H7 (cell line): ENCODE measurements around the gene ACER3. TPM values are rescaled to one million over a fixed set of nuclear protein-coding genes. Genes with fewer than 3 reads are reported as not detected.
"Not testable (repeated sequence)": the region's sequence is repeated elsewhere in the genome, so short reads cannot be mapped to it uniquely, and the experiment has no call there.

Experiments used
- DNase-seq: peaks from one replicate; pipeline ENCODE4 v3.0.0; 2012
- H3K27me3 ChIP-seq: 2 replicates; pipeline ENCODE4 v1.6.0; 2011; ENCODE audit warnings: mild to moderate bottlenecking, low read length; ENCODE audit not compliant: control insufficient read depth, insufficient read depth
- H3K36me3 ChIP-seq: replicated peaks from 2 replicates; pipeline ENCODE4 v1.5.1; 2011; ENCODE audit warnings: low read length; ENCODE audit not compliant: control insufficient read depth, insufficient read depth
- H3K4me3 ChIP-seq: 2 replicates; pipeline ENCODE4 v1.5.1; 2011; ENCODE audit warnings: low read depth, mild to moderate bottlenecking, control low read depth, low read length, moderate library complexity; ENCODE audit not compliant: insufficient read depth
- total RNA-seq: library from RNA; depleted of rRNA; stranded (reverse); fragments of >200 nt; shearing (Covaris generic); gene quantifications from 2 replicates; pipeline ENCODE4 v1.2.3, GENCODE V29; 2014

Gene ACER3
- total RNA-seq, 1 experiment from 2014 or later, result 6.3 TPM

- Histone ChIP-seq H3K36me3 (no peaks in the 10 kb centered on the region), H3K27me3 (no peaks in the 10 kb centered on the region), H3K4me3 (no peak overlapping the region)
- no peak for DNase-seq
Observed at GRCh38 chr11:76872959-76873827, 12.5 kb downstream of the ACER3 start.

- no peaks in the 10 kb centered on the region for H3K36me3 ChIP-seq
- no peak overlapping the region for H3K4me3 ChIP-seq
- no peak for DNase-seq
- H3K27me3 ChIP-seq, result no peaks in the 10 kb centered on the region
Observed at GRCh38 chr11:76878014-76878413, 17.3 kb downstream of the ACER3 start.

- no peak overlapping the region for H3K4me3 ChIP-seq
- no peak for DNase-seq
- H3K27me3 ChIP-seq, result no peaks in the 10 kb centered on the region
- H3K36me3 ChIP-seq, result no peaks in the 10 kb centered on the region
Observed at GRCh38 chr11:76880314-76880713, 19.6 kb downstream of the ACER3 start.

GRCh38 chr11:76880956-76881355 is 20.2 kb downstream of the ACER3 start:
- H3K27me3 ChIP-seq, result no peaks in the 10 kb centered on the region
- no peak overlapping the region for H3K4me3 ChIP-seq
- DNase-seq, result no peak
- no peaks in the 10 kb centered on the region for H3K36me3 ChIP-seq

GRCh38 chr11:76885390-76886097 is 24.8 kb downstream of the ACER3 start:
- DNase-seq, result no peak
- Histone ChIP-seq H3K4me3 (no peak overlapping the region), H3K27me3 (no peaks in the 10 kb centered on the region), H3K36me3 (no peaks in the 10 kb centered on the region; the same call in 1 of the 2 replicates)

- no peaks in the 10 kb centered on the region; the same call in 1 of the 2 replicates for H3K36me3 ChIP-seq
- DNase-seq, result no peak
- no peaks in the 10 kb centered on the region for H3K27me3 ChIP-seq
- no peak overlapping the region for H3K4me3 ChIP-seq
Observed at GRCh38 chr11:76888989-76889388, 28.3 kb downstream of the ACER3 start.

- Histone ChIP-seq H3K4me3 (no peak overlapping the region), H3K27me3 (no peaks in the 10 kb centered on the region), H3K36me3 (no peaks in the 10 kb centered on the region; the same call in 1 of the 2 replicates)
- DNase-seq, result no peak
Observed at GRCh38 chr11:76889411-76889975, 28.8 kb downstream of the ACER3 start.

- Histone ChIP-seq H3K27me3 (no peaks in the 10 kb centered on the region), H3K36me3 (no peaks in the 10 kb centered on the region; the same call in 1 of the 2 replicates), H3K4me3 (no peak overlapping the region)
- DNase-seq, result no peak
Observed at GRCh38 chr11:76890329-76890728, 29.6 kb downstream of the ACER3 start.

- no peak overlapping the region for H3K4me3 ChIP-seq
- no peaks in the 10 kb centered on the region for H3K27me3 ChIP-seq
- DNase-seq, result no peak
- no peaks in the 10 kb centered on the region; the same call in 1 of the 2 replicates for H3K36me3 ChIP-seq
Observed at GRCh38 chr11:76891285-76891684, 30.6 kb downstream of the ACER3 start.

GRCh38 chr11:76891793-76892192 is 31.1 kb downstream of the ACER3 start:
- DNase-seq, result no peak
- Histone ChIP-seq H3K4me3 (no peak overlapping the region), H3K27me3 (no peaks in the 10 kb centered on the region), H3K36me3 (no peaks in the 10 kb centered on the region; the same call in 1 of the 2 replicates)

GRCh38 chr11:76892306-76892705 is 31.6 kb downstream of the ACER3 start:
- Histone ChIP-seq H3K36me3 (no peaks in the 10 kb centered on the region; the same call in 1 of the 2 replicates), H3K4me3 (no peak overlapping the region), H3K27me3 (no peaks in the 10 kb centered on the region)
- DNase-seq, result no peak

- no peaks in the 10 kb centered on the region for H3K36me3 ChIP-seq
- H3K27me3 ChIP-seq, result no peaks in the 10 kb centered on the region
- no peak for DNase-seq
- H3K4me3 ChIP-seq, result no peak overlapping the region
Observed at GRCh38 chr11:76897233-76897632, 36.5 kb downstream of the ACER3 start.

GRCh38 chr11:76901144-76901543 is 40.4 kb downstream of the ACER3 start:
- Histone ChIP-seq H3K27me3 (no peaks in the 10 kb centered on the region), H3K4me3 (no peak overlapping the region), H3K36me3 (no peaks in the 10 kb centered on the region)
- DNase-seq, result no peak

GRCh38 chr11:76901622-76902021 is 40.9 kb downstream of the ACER3 start:
- not testable (repeated sequence) for H3K27me3 ChIP-seq, DNase-seq, H3K4me3 ChIP-seq, H3K36me3 ChIP-seq
